ENCODE data around the gene CLDN2.
"Not testable (repeated sequence)": the region's sequence is repeated elsewhere in the genome, so short reads cannot be mapped to it uniquely, and the experiment has no call there.

Gene CLDN2

GRCh38 chrX:106919932-106920452, at the start of gene CLDN2:
Gene CLDN2, plus strand, starts transcription at chrX:106920402. Its CDS starts 7,827 bp downstream, at chrX:106928229.
- DNase-seq = no peak

GRCh38 chrX:106872796-106873195, 47.4 kb upstream of the CLDN2 start:
- DNase-seq = not testable (repeated sequence)

- DNase-seq = no peak
These were observed 46.1 kb upstream of the CLDN2 start for GRCh38 chrX:106874075-106874474.

- no peak for DNase-seq
These were observed 45.1 kb upstream of the CLDN2 start for GRCh38 chrX:106875151-106875550.

GRCh38 chrX:106889468-106889867, 30.7 kb upstream of the CLDN2 start:
- DNase-seq = no peak

- no peak for DNase-seq
These were observed 28.3 kb upstream of the CLDN2 start for GRCh38 chrX:106891762-106892460.

- peak; percentile 26 to 49 for DNase-seq
These were observed 25.8 kb upstream of the CLDN2 start for GRCh38 chrX:106894392-106894909.

GRCh38 chrX:106894978-106895452, 25.2 kb upstream of the CLDN2 start:
- no peak for DNase-seq

GRCh38 chrX:106897259-106897658, 22.9 kb upstream of the CLDN2 start:
- no peak for DNase-seq

- DNase-seq = no peak
These were observed 21.7 kb upstream of the CLDN2 start for GRCh38 chrX:106898462-106898861.

GRCh38 chrX:106899276-106899675, 20.9 kb upstream of the CLDN2 start:
- no peak for DNase-seq

- no peak for DNase-seq
These were observed 20.4 kb upstream of the CLDN2 start for GRCh38 chrX:106899841-106900240.

- no peak for DNase-seq
These were observed 18.9 kb upstream of the CLDN2 start for GRCh38 chrX:106901341-106901740.

GRCh38 chrX:106901781-106902219, 18.4 kb upstream of the CLDN2 start:
- no peak for DNase-seq

- no peak for DNase-seq
These were observed 17.5 kb upstream of the CLDN2 start for GRCh38 chrX:106902684-106903083.

GRCh38 chrX:106903291-106903824, 16.8 kb upstream of the CLDN2 start, which contains the start of gene RIPPLY1:
Gene RIPPLY1, minus strand, starts transcription at chrX:106903341. Its CDS starts 54 bp downstream, at chrX:106903287.
- no peak for DNase-seq

- DNase-seq = no peak
These were observed 16.2 kb upstream of the CLDN2 start for GRCh38 chrX:106903856-106904528.

- DNase-seq = no peak
These were observed 15.0 kb upstream of the CLDN2 start for GRCh38 chrX:106905064-106905708.

GRCh38 chrX:106906361-106906760, 13.8 kb upstream of the CLDN2 start:
- DNase-seq = no peak

GRCh38 chrX:106912864-106913263, 7.3 kb upstream of the CLDN2 start:
- DNase-seq = no peak

- DNase-seq = no peak
These were observed 2.2 kb upstream of the CLDN2 start for GRCh38 chrX:106917830-106918500.

GRCh38 chrX:106921637-106922036, 1.4 kb downstream of the CLDN2 start:
- DNase-seq = no peak

Measured in activated CD4-positive, alpha-beta T cell treated with anti-CD3 and anti-CD28 coated beads, Interleukin-2, amount 50 U/mL, for 48 hours (primary cell).